BLaER1 (cell line): ENCODE measurements around the gene PTRH1.

Experiments
- H3K27ac ChIP-seq: shearing (Covaris generic); formaldehyde crosslinking; 2 replicates; pipeline ENCODE4 v1.8.1; 2022
- H3K27me3 ChIP-seq: shearing (Covaris generic); formaldehyde crosslinking; 2 replicates; pipeline ENCODE4 v1.8.1; 2022
- H3K36me3 ChIP-seq: shearing (Covaris generic); formaldehyde crosslinking; 2 replicates; pipeline ENCODE4 v1.8.1; 2022
- H3K4me1 ChIP-seq: shearing (Covaris generic); formaldehyde crosslinking; 2 replicates; pipeline ENCODE4 v1.8.1; 2022
- H3K4me2 ChIP-seq: shearing (Covaris generic); formaldehyde crosslinking; 2 replicates; pipeline ENCODE4 v1.8.1; 2022
- H3K4me3 ChIP-seq: shearing (Covaris generic); formaldehyde crosslinking; 2 replicates; pipeline ENCODE4 v1.8.1; 2022
- H3K9ac ChIP-seq: shearing (Covaris generic); formaldehyde crosslinking; 2 replicates; pipeline ENCODE4 v1.8.1; 2022
- H3K9me3 ChIP-seq: shearing (Covaris generic); formaldehyde crosslinking; 2 replicates; pipeline ENCODE4 v1.8.1; 2022
- H4K20me1 ChIP-seq: shearing (Covaris generic); formaldehyde crosslinking; 2 replicates; pipeline ENCODE4 v1.8.1; 2022
- Cebpa-rat ChIP-seq: shearing (Covaris generic); IDR thresholded peaks from 2 replicates; pipeline ENCODE4 v1.8.1; 2022

Gene PTRH1

DNA sequence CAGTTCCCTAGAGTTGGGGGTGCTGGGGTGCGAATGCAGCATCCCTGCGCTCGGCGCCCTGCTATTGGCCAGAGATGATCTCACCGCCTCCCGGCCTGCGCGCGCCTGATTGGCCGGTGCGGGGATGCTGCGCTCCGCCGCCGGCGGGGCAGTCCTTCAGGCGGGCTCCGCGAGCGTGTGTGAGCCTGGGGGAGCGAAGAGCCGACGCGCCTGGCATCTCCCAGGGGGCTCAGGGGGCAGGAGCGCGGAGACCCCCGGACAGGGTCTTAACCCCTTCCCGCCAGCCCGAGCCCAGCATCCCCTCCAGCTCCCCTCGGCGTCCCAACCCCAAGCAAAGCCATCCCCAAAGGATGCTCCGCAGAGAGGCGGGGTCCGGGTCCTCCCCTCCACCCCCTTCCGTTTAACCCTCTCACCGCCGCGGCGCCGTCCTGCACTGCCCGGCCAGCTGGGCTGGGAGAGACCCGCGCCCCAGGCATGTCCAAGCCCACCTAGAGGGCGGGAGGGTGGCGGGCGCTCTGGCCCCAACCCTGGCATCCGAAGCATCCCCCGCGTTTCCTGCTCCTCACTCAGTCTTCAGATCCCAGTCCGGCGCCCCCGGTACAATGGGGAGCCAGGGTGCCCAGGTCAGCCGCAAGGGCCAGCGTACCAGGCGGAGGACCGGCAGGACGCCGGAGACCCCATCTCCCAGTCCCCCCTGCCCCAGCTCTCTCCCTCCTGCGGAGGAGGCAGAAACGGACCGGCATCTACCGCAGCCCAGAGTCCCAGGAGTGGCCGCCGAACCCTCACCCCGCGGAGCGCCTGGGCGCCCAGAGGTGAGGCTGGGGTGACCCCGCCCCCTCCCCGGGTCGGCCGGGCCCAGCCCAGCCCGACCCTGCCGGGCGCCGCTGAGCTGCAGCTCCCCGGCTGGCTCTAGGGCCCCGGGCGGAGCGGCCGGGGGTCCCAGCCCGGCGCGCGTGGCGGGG is 38.9 kb upstream of the PTRH1 start:
- Histone ChIP-seq H3K36me3 (peaks cover 95% of the 10 kb centered on the region), H3K4me3 (no peak overlapping the region), H3K27me3 (no peaks in the 10 kb centered on the region), H4K20me1 (peaks cover 96% of the 10 kb centered on the region), H3K4me2 (no peak overlapping the region), H3K27ac (no peak overlapping the region), H3K9me3 (no peaks in the 10 kb centered on the region), H3K9ac (no peak overlapping the region), H3K4me1 (no peaks in the 10 kb centered on the region)
- no peak for TF ChIP-seq Cebpa-rat

DNA sequence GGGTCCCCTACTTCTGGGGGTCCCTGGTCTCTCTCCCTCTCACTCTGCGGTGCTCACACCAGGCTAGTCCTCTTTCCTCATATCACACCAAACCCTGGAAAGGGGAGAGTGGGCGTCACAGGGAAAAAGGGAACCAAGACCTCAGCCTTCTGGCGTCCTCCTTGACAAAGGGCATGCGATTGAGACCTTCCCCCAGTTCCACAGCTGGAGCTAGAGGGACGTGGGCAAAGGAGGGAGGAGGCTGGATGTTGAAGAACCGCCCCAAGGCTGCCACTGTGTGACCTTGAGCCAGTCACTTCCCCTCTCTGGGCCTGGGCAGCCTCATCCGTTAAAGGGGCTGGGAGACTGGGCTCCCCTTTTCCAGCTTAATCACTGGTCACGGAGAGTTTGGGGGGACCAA is 38.2 kb upstream of the PTRH1 start:
- no peaks in the 10 kb centered on the region for H3K27me3 ChIP-seq
- no peaks in the 10 kb centered on the region for H3K9me3 ChIP-seq
- H3K36me3 ChIP-seq = peaks cover 95% of the 10 kb centered on the region
- H3K4me2 ChIP-seq = no peak overlapping the region
- peaks cover 96% of the 10 kb centered on the region for H4K20me1 ChIP-seq
- TF ChIP-seq Cebpa-rat = no peak
- no peaks in the 10 kb centered on the region for H3K4me1 ChIP-seq
- H3K4me3 ChIP-seq = no peak overlapping the region
- no peak overlapping the region for H3K27ac ChIP-seq
- no peak overlapping the region for H3K9ac ChIP-seq

DNA sequence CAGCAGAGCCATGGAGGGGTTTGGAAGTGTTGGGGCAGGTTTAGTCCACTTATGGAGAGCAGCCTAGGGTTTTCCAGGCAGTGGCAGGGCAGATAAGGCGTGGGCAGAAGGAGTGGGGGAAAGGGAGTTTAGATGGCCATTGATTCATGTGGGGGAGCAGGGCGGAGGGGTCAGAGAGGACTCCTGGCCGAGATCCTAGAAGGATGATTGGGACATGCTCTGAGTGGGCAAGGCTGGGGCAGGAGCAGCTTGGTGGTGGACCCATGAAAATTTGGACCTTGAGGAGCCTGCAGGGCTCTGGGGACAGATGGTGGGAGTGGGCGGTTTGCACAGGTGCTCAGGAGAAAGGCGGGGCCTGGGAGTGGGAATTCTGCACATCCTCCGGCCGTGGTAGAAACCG is 37.7 kb upstream of the PTRH1 start:
- no peak overlapping the region for H3K4me3 ChIP-seq
- TF ChIP-seq Cebpa-rat = no peak
- H3K9me3 ChIP-seq = no peaks in the 10 kb centered on the region
- no peak overlapping the region for H3K27ac ChIP-seq
- H3K36me3 ChIP-seq = peaks cover 96% of the 10 kb centered on the region
- H3K27me3 ChIP-seq = no peaks in the 10 kb centered on the region
- no peak overlapping the region for H3K9ac ChIP-seq
- H4K20me1 ChIP-seq = peaks cover 96% of the 10 kb centered on the region
- H3K4me2 ChIP-seq = no peak overlapping the region
- H3K4me1 ChIP-seq = no peaks in the 10 kb centered on the region

DNA sequence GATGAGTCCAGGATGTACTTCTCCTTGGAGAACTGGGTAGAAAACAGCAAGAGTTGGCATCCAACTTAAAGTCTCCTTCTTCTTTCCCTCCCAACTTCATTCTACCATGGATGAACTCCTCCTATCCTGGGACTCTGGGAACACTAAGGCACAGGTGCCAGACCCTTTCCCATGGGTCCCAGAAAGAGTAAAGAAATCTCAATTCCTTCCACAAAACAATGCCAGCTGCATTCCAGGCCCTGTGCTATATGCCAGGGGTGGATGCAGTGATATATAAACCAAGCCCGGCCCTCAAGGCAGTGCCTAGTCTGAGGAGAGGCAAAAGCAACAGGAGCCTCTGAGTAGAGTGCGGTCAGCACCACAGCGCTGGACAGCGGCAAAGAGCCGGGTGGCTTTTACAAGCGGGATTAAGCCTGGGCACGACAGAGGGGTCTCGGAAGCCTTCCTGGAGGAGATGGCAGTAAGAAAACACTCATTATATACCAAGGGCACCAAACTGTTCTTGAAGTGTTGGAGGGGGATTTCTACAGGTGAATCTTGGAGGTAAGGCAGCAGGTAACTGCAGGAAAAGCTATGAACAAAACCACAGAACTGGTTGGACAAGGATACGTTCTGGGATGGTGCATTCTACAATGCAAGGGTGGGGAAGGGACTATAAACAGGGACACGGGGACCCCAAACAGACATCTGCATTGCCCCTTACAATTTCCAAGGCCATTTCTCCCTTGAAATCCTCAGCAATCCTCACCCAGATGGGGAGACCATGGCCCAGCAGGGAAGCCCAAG is 36.0 kb upstream of the PTRH1 start:
- Histone ChIP-seq H3K4me1 (no peaks in the 10 kb centered on the region), H3K27ac (no peak overlapping the region), H3K4me3 (no peak overlapping the region), H3K36me3 (peaks cover 96% of the 10 kb centered on the region), H3K4me2 (no peak overlapping the region), H4K20me1 (peaks cover 95% of the 10 kb centered on the region), H3K9ac (no peak overlapping the region), H3K9me3 (no peaks in the 10 kb centered on the region), H3K27me3 (no peaks in the 10 kb centered on the region)
- TF ChIP-seq Cebpa-rat = no peak

DNA sequence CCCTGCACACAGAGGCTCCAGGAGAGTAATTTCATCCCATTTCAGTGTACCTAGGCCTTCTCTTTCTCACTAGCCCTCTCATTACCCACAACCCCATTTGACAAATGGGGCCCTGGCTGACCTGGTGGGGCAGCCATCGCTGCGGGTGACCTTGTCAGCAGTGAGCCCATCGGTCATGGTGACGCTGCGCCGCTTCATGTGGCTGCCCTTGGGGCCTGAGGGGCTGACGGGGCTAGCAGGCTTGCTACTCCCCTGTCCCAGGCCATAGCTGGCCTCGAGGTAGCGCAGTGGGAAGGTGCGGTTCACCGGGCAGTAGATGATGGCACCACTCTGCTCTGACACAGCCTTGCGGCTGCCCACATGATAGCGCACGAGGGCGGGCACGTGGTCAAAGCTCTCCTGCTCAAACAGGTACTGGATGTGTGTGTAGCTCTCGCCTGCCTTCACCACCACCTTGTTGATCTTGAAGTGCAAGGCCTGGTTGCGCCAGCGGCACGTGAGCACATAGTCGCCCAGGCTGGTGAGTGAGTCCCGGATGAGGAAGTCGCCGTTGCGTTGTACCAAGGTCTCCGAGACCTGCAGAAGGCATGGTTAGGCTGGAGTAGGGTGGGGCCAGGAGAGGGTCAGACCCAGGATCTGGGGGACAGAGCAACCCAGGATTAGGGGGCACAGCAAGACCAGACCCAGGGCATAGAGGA is 33.8 kb upstream of the PTRH1 start:
- Histone ChIP-seq H3K36me3 (peaks cover 99% of the 10 kb centered on the region), H3K4me3 (no peak overlapping the region), H3K4me2 (no peak overlapping the region), H4K20me1 (peaks cover 92% of the 10 kb centered on the region), H3K27ac (no peak overlapping the region), H3K9me3 (no peaks in the 10 kb centered on the region), H3K4me1 (no peaks in the 10 kb centered on the region), H3K27me3 (no peaks in the 10 kb centered on the region), H3K9ac (no peak overlapping the region)
- TF ChIP-seq Cebpa-rat = no peak

DNA sequence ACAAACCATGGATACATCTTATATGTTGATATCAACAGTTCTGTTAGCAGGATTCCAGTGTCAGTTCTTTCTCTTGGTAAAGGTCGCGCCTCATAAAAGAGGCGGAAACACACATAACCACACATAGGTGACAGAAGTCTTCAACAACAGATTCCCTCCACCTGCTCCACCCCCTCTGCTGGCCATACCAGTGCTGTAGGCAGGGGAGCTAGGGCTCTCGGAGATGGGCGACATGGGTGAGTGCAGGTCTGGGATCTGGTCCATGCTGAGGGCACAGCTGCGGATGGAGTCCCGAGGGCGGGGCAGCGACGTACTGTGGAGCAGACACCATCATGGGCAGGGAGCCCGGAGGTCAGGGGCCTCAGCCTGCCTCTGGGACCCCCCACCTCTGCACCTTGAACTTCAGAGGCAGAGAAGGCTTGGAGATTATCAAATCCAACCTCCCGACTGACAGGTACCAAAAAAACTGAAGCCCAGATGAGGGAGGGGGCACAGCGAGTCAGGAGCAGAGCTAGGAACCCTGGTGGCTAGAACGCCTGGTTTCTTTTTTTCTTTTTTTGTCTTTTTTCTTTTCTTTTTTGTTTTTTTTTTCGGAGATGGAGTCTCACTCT is 31.6 kb upstream of the PTRH1 start:
- Histone ChIP-seq H3K4me3 (no peak overlapping the region), H4K20me1 (peaks cover 84% of the 10 kb centered on the region), H3K4me1 (no peaks in the 10 kb centered on the region), H3K36me3 (peaks cover 100% of the 10 kb centered on the region), H3K4me2 (no peak overlapping the region), H3K9ac (no peak overlapping the region), H3K27me3 (no peaks in the 10 kb centered on the region), H3K9me3 (no peaks in the 10 kb centered on the region), H3K27ac (no peak overlapping the region)
- TF ChIP-seq Cebpa-rat = no peak

DNA sequence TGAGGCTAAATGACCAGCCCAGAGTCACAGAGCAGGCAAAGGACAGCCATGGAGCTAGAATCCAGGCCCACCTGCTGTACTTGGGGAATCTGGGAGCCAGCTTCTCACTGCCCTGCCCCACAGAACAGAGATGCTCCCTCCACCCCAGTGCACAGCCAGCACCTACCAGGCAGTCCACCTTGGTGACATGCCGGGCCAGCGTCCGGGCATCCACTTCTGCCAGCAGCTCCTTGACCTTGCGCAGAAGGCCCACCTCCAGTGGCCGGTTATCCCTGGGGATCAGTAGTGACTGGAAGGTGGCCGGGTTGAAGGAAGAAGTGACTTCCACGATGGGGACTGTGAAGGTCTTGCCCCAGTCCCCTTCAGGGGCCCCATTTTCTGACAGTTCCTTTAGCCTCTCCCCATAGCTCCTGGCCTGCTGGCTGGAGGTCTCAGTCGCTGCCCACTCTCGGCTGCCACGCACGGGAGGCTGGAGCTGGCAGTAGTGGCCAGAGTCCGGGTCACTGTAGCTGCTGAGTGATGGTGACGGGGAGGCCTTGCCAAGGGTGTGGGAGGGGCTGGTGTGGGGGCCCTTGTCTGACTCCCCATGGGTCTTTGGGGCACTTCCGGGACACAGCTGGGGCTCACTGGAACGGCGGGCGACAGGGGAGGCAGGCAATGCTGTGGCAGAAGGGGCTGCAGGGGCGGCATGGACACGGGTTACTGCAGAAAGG is 29.1 kb upstream of the PTRH1 start:
- Histone ChIP-seq H3K9ac (no peak overlapping the region), H3K27me3 (no peaks in the 10 kb centered on the region), H3K36me3 (peaks cover 100% of the 10 kb centered on the region), H3K4me1 (no peaks in the 10 kb centered on the region), H3K4me3 (no peak overlapping the region), H3K9me3 (no peaks in the 10 kb centered on the region), H3K4me2 (no peak overlapping the region), H3K27ac (no peak overlapping the region), H4K20me1 (peaks cover 67% of the 10 kb centered on the region)
- TF ChIP-seq Cebpa-rat = no peak

DNA sequence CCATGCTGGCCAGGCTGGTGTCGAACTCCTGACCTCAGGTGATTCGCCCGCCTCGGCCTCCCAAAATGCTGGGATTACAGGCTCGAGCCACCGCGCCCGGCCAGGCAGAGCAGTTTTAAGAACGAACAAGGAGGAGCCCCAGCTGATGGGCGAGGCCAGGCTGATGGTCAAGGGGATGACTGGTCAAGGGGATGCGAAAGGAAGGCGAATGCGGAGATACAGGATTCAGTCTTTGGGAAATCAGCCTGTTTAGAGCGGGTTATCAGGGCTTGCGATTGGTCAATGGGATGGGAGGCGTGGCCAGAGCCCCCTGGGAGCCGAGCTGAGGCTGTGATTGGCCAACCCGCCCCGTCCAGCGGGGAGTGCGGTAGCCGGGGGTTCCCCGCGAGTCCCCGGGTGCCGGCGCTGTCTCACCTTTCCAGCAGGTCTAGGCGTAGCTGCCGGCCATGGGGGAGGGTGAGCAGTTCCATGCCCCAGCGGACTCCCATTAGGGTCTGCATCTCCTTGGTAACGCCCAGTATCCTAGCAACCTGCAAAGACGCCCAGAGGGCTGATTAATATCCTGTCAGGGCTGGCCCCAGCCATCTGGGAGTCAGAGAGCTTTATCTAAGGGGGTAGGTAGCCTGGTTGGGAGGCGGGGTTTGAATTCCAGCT is 27.1 kb upstream of the PTRH1 start:
- no peak for TF ChIP-seq Cebpa-rat
- Histone ChIP-seq H3K4me1 (no peaks in the 10 kb centered on the region), H4K20me1 (peaks cover 57% of the 10 kb centered on the region), H3K4me2 (no peak overlapping the region), H3K27ac (no peak overlapping the region), H3K9me3 (no peaks in the 10 kb centered on the region), H3K36me3 (peaks cover 99% of the 10 kb centered on the region), H3K27me3 (no peaks in the 10 kb centered on the region), H3K9ac (no peak overlapping the region), H3K4me3 (no peak overlapping the region)
